ACHN (cell line): Measurements from ENCODE around the gene PTPRK.

Source experiments
- DNase-seq: peaks from one replicate; pipeline ENCODE4 v3.0.0-alpha.2; 2015
- in situ Hi-C: cut with HindIII; loops from 2 replicates; pipeline ENCODE4 v1.10.0; 2017; ENCODE audit warnings: low sequenced_read_pairs, low pct_ligation_motif_present, low pct_unique_long_range_greater_than_20kb

PTPRK gene

DNA sequence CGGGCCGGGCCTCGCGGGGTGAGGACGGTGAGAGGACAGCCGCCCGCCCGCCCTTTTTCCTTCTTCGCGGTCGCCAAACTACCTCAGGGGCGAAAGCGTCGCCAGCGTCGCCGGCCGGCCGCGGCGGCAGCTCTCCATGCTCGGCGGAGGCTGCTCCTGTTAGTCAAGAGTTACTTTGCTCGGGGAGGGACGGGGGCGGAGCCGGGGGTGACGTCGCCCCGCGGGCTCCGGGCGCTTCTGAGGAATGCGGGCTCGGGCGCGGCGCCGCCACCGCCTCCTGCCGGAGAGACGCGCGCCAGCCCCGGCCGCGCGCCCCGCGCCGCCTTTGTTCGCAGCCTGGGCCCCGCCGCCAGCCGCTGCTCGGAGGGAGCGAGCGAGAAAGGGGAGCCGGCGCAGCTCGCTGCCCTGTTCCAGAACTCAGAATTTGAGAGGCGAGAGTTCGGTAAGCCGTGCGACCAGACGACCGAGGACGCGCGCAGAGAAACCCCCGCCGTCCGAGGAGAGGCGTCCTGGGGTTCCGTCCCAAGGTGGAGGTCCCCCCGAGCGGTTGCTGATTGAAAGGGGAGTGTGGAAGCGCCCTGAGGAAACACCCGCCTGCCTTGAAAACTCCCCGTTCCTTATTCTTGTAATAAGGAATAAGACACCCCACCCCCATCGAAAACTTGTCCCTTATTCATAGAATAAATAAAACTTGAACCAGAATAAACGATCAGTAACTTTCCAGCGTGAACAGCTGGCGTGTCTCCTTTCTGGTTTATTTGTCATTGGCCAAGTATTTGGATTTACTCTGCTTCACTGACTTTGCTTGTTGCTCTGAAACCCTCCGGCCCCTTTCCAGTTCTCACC, at the start of gene PTPRK:
Gene PTPRK (minus strand): TSS at position 164 of the 846 bp plus-strand sequence. CDS start 241 bp downstream, outside the sequence.
- DNase-seq, result peak; percentile 89
- in situ Hi-C loops, result no loop called here

DNA sequence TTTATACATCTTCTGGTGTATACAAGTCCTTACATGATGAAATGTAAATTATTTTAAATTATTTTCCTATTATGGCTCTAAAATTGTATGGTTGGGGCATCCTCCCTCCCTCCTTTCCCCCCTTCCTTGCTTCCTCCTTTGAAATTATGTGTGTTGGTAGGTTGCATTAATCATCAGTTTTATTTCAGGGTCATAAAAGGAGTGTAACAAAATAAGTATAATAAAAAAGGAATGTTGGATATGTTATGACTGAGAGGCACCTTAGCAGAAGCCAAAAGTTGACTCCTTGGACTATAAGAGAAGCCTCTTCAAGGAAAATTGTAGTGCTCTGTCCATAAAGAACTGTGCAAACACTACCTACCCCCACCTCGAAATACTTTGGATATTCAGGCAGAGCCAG, 46.6 kb upstream of the PTPRK start:
- no peak for DNase-seq
- in situ Hi-C loops, result no loop called here

- in situ Hi-C loops, result no loop called here
- DNase-seq, result no peak
Measured at GRCh38 chr6:128560966-128561365, 40.6 kb upstream of the PTPRK start.

- DNase-seq, result no peak
- in situ Hi-C loops, result no loop called here
Measured at GRCh38 chr6:128558924-128559323, 38.5 kb upstream of the PTPRK start.

GRCh38 chr6:128558021-128558420, 37.6 kb upstream of the PTPRK start:
- in situ Hi-C loops, result no loop called here
- no peak for DNase-seq

DNA sequence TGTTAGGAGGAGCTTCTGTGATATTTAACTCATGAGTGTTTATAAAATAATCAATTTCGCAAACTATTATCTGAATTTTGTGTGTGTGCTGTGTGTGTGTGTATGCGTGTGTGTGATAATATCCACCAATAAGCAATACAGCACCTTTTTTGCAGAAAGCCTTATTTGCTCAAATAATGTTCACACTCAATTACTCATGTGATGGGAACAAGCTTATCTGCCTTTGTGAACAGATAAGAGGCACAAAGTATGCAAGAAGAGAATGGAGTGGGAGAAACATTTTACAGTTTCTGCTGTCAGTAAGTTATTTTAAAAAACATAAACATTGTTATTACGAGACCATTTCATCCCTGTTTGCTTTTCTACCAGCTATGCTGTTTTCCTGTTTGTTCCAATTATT, 36.7 kb upstream of the PTPRK start:
- in situ Hi-C loops, result no loop called here

DNA sequence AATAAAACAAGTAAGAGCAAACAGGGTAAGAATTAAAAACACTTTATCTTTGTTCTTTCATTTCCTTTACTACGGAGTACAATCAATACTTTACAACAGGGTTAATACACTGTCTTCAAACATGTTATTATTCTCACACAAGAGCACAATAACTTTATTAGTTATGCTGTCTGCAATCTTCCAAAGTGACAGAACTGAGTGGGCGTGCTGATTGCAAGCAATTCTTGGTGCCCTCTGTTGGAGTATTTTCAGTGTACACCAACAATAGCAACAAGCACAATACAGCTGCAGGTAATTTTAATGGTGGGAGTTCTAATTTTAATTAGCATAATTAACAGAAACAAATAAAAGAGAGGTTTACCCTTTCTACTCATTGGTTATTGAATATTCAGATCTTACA, 33.9 kb upstream of the PTPRK start:
- peak; percentile 8 for DNase-seq
- in situ Hi-C loops, result no loop called here

More for the DNA sequence above, 36.7 kb upstream of the PTPRK start:
- no peak for DNase-seq

GRCh38 chr6:128541261-128541660, 20.9 kb upstream of the PTPRK start:
- in situ Hi-C loops, result no loop called here
- no peak for DNase-seq

DNA sequence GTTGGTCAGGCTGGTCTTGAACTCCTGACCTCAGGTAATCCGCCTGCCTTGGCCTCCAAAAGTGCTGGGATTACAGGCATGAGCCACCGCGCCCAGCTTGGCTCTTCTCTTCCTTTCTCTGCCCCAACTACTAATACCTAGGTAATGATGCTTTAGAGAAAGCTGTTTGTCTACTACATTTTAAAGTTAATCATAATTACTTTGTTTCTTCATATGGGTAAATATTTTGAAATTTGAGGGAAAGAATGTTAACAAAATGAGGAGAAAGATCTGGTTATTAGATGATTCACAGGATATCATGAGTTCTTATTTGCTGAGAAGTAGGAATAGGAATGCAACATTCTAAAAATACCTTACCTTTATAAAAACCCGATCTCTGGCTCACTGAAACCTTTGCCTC, 18.4 kb upstream of the PTPRK start:
- in situ Hi-C loops, result no loop called here
- no peak for DNase-seq

DNA sequence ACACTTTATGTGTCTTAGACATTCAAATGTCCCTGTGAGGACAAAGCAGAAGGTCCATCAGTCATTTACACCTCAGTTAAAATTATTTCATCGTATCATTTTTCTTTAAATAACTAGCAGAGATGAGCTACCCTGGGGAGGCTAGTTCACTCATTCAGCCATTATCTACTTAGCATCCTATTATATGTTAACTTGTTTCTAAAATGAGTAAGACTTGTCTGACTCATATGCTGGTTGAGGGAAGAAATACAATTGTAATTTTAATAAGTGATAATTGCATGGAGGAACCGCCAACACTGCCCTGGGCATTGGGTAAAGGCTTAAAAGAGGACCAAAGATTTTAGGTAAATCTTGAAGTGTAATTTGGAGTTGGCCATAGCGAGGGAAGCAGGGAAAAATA, 12.4 kb upstream of the PTPRK start:
- DNase-seq, result no peak
- in situ Hi-C loops, result no loop called here

DNA sequence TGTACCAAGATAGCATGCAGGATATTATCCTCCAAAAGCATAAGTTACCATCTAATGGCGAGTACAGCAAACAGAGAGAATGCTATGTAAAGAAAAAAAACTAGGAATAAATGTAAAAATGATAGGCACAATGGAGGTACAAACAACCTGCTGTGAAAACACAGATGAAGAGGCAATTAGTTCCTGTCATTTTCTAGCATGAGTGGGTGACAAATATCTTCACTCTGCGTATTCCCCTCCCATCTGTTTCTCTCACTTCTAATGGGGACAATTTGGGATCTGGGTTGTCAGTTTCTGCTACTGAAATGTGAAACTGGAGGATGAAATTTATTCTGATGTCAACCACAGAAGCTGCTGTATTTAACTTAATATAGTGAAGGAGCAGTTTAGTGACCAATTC, 11.7 kb upstream of the PTPRK start:
- no peak for DNase-seq
- in situ Hi-C loops, result no loop called here

DNA sequence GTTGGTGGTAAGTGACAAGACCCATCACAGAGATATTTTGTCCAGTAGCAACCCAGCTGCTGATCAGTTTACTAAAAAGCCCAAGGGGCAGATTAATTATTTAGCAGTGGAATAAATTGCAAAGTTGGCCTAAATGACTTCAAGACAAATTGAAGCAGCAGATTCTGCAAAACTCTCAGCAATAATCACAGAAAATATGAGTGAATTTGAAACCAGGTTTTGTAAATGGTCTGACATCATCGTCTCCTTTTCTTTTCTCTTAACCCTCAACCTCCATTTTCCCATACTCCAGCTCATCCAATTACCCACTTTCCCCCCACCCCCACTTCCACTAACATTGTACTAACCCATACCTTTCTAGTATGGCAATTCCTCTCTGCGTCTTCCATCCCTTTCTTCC, 11.3 kb upstream of the PTPRK start:
- no peak for DNase-seq
- in situ Hi-C loops, result no loop called here

DNA sequence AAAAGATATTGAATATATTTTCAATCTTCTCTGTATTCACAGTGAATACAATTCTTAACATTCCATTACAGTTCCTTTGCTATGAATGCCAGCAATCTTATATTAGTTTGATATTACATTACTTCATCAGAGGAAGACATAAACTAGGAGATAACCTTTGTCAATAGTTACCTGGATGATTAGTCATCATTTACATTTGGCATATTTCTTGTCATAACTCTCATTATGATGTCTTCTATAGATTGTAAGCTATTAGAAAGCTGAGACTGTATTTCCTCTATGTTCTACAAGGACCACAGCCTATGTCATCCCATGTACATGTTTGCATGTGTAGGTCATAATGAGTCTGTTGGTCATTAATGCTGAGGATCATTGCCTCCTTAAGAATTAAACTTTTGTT, 7.8 kb upstream of the PTPRK start:
- no peak for DNase-seq
- in situ Hi-C loops, result no loop called here

- in situ Hi-C loops, result no loop called here
- no peak for DNase-seq
Measured at GRCh38 chr6:128527375-128527774, 7.0 kb upstream of the PTPRK start.

DNA sequence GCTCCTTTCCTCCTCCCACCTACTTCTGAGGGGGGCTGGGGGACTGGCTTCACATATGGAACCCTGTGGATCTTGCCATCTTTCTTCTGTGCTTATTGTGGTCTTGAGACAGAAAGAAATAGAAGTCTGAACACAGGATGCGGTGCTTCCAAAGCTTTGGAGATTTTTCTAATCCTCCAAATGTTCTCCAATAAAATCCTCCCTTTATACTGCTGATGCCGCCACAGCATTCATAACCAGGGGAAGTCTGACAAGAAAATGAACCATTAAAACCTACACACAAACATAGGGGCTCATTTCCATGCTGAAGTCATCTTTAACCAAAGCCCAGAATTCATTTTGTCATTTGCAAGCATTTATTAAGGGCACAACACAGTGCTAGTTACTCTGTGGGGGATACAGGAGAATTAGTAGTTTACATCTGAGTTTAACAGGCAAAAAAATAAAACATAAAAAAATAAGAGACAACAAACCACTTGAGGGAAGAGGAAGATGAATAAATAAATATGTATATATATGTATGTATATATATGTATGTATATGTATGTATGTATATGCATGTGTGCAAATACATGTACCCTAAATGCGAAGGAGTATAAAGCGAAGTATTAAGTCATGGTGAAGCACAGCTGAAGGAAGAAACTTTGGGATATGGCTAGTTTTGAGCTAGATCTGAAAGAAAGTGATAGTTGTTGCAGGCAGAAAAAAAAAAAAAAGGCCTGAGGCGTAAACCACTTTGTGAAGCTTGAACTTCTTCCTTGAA, 5.9 kb upstream of the PTPRK start:
- no peak for DNase-seq
- in situ Hi-C loops, result no loop called here

DNA sequence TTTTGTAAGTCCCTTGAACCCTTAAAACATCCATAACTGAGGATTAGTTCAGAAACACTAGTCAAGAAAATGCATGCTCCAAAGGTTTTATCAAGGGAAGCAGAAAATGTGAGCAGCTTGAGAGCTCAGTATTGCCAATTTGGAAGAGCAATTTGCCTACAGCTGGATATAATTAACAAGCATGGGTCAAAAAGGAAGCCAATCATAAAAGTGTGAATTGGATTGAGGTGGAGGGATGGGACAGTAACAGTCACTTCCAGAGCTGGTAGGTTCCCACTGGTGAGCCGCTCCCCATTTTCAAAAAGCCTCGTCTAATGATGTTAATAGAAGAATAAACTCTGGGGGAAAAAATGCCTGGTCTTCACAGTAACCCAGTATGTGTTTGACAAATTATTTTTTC, 5.0 kb upstream of the PTPRK start:
- no peak for DNase-seq
- in situ Hi-C loops, result no loop called here

DNA sequence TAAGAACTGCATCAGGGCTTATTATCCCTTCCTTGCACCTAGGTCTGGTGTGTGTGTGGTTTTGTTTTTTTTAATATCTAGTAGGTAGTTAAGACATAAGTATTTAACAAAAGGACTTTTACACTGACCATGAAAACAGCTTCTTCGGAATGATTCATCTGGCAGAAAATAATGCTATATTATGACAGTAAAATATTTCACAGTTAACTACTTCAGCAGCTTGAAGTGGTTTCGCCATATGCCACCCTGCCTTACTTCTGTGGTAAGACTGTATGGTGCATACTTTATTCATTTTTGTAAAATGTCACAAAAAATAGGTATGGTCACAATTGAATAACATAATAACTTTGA, 858 bp upstream of the PTPRK start:
- in situ Hi-C loops, result no loop called here
- DNase-seq, result no peak

DNA sequence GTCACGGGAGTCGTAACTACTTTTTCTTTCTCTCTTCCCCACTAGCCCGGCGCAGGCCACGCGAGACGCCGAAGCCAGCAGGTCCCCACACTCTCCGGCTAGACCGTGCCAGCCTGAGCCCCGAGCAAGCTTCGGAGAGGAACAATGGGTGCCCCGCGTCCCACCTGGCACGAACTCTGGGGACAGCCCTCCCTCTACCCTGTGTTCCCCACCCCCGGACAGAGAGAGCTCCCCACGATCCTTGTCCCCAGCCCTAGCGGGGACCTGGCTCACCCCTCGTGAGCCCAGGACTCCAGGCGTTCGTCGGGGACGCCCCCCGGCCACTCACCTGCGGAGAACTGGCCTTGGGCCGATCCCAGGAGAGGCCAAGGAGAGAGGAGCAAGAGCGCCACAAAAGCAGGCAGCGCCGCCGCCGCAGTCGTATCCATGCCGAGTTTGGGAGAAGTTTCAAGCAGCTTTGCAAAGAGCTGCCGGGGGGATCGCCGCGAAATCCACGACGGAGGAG, 416 bp downstream of the PTPRK start:
- DNase-seq, result peak; percentile 59
- in situ Hi-C loops, result no loop called here

DNA sequence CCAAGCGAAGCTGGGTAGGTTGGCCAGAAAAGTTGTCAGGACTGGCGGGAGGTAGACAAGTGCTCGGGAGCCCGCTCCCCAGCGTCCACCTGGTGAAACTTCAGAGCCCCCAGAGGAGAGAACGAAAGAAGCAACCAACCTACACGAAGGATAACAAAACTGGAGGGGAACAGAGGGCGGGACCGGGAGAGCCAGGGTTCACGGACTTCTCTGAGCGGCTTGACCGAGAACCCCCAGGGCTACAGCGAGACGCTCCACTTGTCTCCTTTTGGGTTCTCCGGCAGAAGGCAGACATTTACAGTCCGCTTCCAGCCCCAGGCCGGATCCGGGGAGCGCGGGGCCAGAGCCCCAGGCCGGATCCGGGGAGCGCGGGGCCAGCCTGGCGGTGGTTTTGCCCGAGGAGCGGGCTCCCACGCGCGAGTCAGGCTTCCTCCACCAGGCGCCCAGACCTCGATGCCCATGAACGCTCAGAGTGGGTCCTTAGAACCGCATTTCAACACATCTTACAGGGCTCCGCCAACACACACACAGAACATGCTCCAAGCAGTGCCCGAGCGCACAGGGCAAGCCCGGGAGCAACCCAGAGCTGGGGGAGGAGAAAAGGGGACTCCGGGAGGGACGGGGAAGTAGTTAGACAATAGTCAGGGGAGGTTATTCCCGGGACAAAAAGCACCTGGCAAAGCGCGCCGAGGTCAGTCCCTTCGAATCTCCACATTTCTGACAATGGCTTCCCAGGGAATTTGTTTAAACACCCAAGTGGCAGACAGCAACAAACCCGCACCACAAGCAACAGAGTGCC, 1.1 kb downstream of the PTPRK start:
- DNase-seq, result peak; percentile 70
- in situ Hi-C loops, result no loop called here
